GM18517 (cell line): ENCODE measurements around the gene TSPY3.
"Not testable (repeated sequence)": the region's sequence is repeated elsewhere in the genome, so short reads cannot be mapped to it uniquely, and the experiment has no call there.

Experiments
- ATAC-seq: cut with Tn5 transposase; IDR thresholded peaks from one replicate; pipeline ENCODE4 v1.9.1; 2021; ENCODE audit warnings: mild to moderate bottlenecking, moderate library complexity; ENCODE audit not compliant: unreplicated experiment

TSPY3 gene, protein sequence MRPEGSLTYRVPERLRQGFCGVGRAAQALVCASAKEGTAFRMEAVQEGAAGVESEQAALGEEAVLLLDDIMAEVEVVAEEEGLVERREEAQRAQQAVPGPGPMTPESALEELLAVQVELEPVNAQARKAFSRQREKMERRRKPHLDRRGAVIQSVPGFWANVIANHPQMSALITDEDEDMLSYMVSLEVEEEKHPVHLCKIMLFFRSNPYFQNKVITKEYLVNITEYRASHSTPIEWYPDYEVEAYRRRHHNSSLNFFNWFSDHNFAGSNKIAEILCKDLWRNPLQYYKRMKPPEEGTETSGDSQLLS

GRCh38 chrY:9398121-9398520, at the start of gene TSPY3:
TSPY3 (plus strand) TSS chrY:9398421; CDS start chrY:9398467, 46 bp downstream.
- not testable (repeated sequence) for ATAC-seq

- ATAC-seq = not testable (repeated sequence)
Observed at GRCh38 chrY:9357497-9357896, 40.7 kb upstream of the TSPY3 start, which contains the start of gene TSPY8. TSPY8 (plus strand) TSS chrY:9357797; CDS start chrY:9357843, 46 bp downstream.

- not testable (repeated sequence) for ATAC-seq
Observed at GRCh38 chrY:9396527-9396926, 1.7 kb upstream of the TSPY3 start.
